ENCODE results near the gene GAPDH. TPM values are rescaled to one million over a fixed set of nuclear protein-coding genes. Genes with fewer than 3 reads are reported as not detected.

GAPDH gene
- polyA plus RNA-seq, 1 donor (not counting 4 experiments of a cell fraction or from before 2014, with no cell fraction given), result 8,390 TPM

- no peak overlapping the region for H2AFZ ChIP-seq (ENCODE audit: control insufficient read depth, low read length)
- peaks cover 25% of the 10 kb centered on the region for H4K20me1 ChIP-seq (ENCODE audit: control insufficient read depth, extremely low read depth, insufficient read depth, low read length)
- dilution Hi-C loops (cut with MboI; ENCODE audit: extremely low pct_ligation_motif_present, low sequenced_read_pairs), result no loop called here
- H3K4me2 ChIP-seq (ENCODE audit: control insufficient read depth, extremely low read depth, insufficient read depth, low read depth, low read length), result peak overlapping the region; percentile 80
- no peaks in the 10 kb centered on the region for H3K9me3 ChIP-seq (ENCODE audit: control insufficient read depth, low read depth, low read length)
- peaks cover 30% of the 10 kb centered on the region for H3K79me2 ChIP-seq (ENCODE audit: control insufficient read depth, insufficient read depth, low read length)
- no peaks in the 10 kb centered on the region for H3K9me1 ChIP-seq (ENCODE audit: control insufficient read depth, extremely low read depth, insufficient read depth, low read length)
- H3K4me1 ChIP-seq (ENCODE audit: control insufficient read depth, extremely low read depth, insufficient read depth, low read length), result peaks cover 52% of the 10 kb centered on the region
- H3K9ac ChIP-seq (ENCODE audit: control insufficient read depth, extremely low read depth, insufficient read depth, low read length), result peak overlapping the region; percentile 95
- FAIRE-seq (peak; percentile 71), DNase-seq (ENCODE audit: low read depth, low spot score) (peak; percentile 84)
- peak overlapping the region; percentile 70 to 95 (median 79) for H3K4me3 ChIP-seq (ENCODE audit: control insufficient read depth in 2 of 3, extremely low read depth in 1 of 3, insufficient read depth in 2 of 3, low read depth in 1 of 3, low read length in 3 of 3)
- TF ChIP-seq EZH2 (IDR thresholded peaks at IDR 0.05; ENCODE audit: low read length) (no peak), CTCF (optimal IDR thresholded peaks at IDR 0.05 in 1 of 3, IDR thresholded peaks at IDR 0.05 in 1 of 3, conservative IDR thresholded peaks at IDR 0.05 in 1 of 3; ENCODE audit: extremely low read depth in 1 of 3, insufficient read depth in 2 of 3, low read length in 3 of 3) (no peak)
- no peaks in the 10 kb centered on the region for H3K27me3 ChIP-seq (ENCODE audit: control insufficient read depth, extremely low read depth, insufficient read depth, low read length)
- peak overlapping the region; percentile 92 for H3K27ac ChIP-seq (ENCODE audit: control insufficient read depth, insufficient read depth, low read length)
- H3K36me3 ChIP-seq (ENCODE audit: control insufficient read depth in 2 of 2, extremely low read depth in 1 of 2, insufficient read depth in 2 of 2, low read length in 2 of 2), result peaks cover 25 to 52% of the 10 kb centered on the region in 2 experiments
Observed at GRCh38 chr12:6532051-6532926, 2.0 kb upstream of the GAPDH start.

GRCh38 chr12:6532927-6533652 is 1.2 kb upstream of the GAPDH start:
- Histone ChIP-seq H3K4me2 (ENCODE audit: control insufficient read depth, extremely low read depth, insufficient read depth, low read depth, low read length) (peak overlapping the region; percentile 80), H3K4me3 (ENCODE audit: control insufficient read depth in 2 of 3, extremely low read depth in 1 of 3, insufficient read depth in 2 of 3, low read depth in 1 of 3, low read length in 3 of 3) (peak overlapping the region; percentile 70 to 95 (median 79)), H4K20me1 (ENCODE audit: control insufficient read depth, extremely low read depth, insufficient read depth, low read length) (peaks cover 33% of the 10 kb centered on the region), H3K4me1 (ENCODE audit: control insufficient read depth, extremely low read depth, insufficient read depth, low read length) (peaks cover 52% of the 10 kb centered on the region), H3K9me1 (ENCODE audit: control insufficient read depth, extremely low read depth, insufficient read depth, low read length) (peaks cover under 1% of the 10 kb centered on the region), H2AFZ (ENCODE audit: control insufficient read depth, low read length) (no peak overlapping the region), H3K79me2 (ENCODE audit: control insufficient read depth, insufficient read depth, low read length) (peaks cover 30% of the 10 kb centered on the region), H3K27ac (ENCODE audit: control insufficient read depth, insufficient read depth, low read length) (peak overlapping the region; percentile 92), H3K9me3 (ENCODE audit: control insufficient read depth, low read depth, low read length) (no peaks in the 10 kb centered on the region), H3K9ac (ENCODE audit: control insufficient read depth, extremely low read depth, insufficient read depth, low read length) (peak overlapping the region; percentile 95), H3K27me3 (ENCODE audit: control insufficient read depth, extremely low read depth, insufficient read depth, low read length) (no peaks in the 10 kb centered on the region), H3K36me3 (ENCODE audit: control insufficient read depth in 2 of 2, extremely low read depth in 1 of 2, insufficient read depth in 2 of 2, low read length in 2 of 2) (peaks cover 27 to 54% of the 10 kb centered on the region in 2 experiments)
- TF ChIP-seq CTCF (optimal IDR thresholded peaks at IDR 0.05 in 1 of 3, IDR thresholded peaks at IDR 0.05 in 1 of 3, conservative IDR thresholded peaks at IDR 0.05 in 1 of 3; ENCODE audit: extremely low read depth in 1 of 3, insufficient read depth in 2 of 3, low read length in 3 of 3) (no peak), EZH2 (IDR thresholded peaks at IDR 0.05; ENCODE audit: low read length) (no peak)
- dilution Hi-C loops (cut with MboI; ENCODE audit: extremely low pct_ligation_motif_present, low sequenced_read_pairs), result no loop called here
- FAIRE-seq (no peak), DNase-seq (ENCODE audit: low read depth, low spot score) (no peak)

Data from keratinocyte (primary cell).